Measurements from ENCODE around the gene MUSTN1.

The MUSTN1 gene
- total RNA-seq, result 0 to 0.04 reads per million in 2 donors

- DNase-seq, result no peak
These were observed at the start of gene MUSTN1 for GRCh38 chr3:52834871-52835501. MUSTN1 (minus strand) TSS chr3:52835019; CDS start chr3:52834948, 71 bp downstream.

- DNase-seq, result no peak
These were observed 47.6 kb upstream of the MUSTN1 start for GRCh38 chr3:52882377-52882776.

GRCh38 chr3:52881871-52882270 lies 47.1 kb upstream of the MUSTN1 start:
- no peak for DNase-seq

GRCh38 chr3:52880474-52880873 lies 45.7 kb upstream of the MUSTN1 start:
- DNase-seq, result no peak

GRCh38 chr3:52880047-52880446 lies 45.2 kb upstream of the MUSTN1 start:
- no peak for DNase-seq

GRCh38 chr3:52879581-52879980 lies 44.8 kb upstream of the MUSTN1 start:
- DNase-seq, result no peak

- DNase-seq, result no peak
These were observed 44.3 kb upstream of the MUSTN1 start for GRCh38 chr3:52879090-52879489.

- no peak for DNase-seq
These were observed 42.3 kb upstream of the MUSTN1 start for GRCh38 chr3:52877085-52877484.

GRCh38 chr3:52874864-52875587 lies 40.2 kb upstream of the MUSTN1 start:
- DNase-seq, result no peak

GRCh38 chr3:52874160-52874701 lies 39.4 kb upstream of the MUSTN1 start:
- no peak for DNase-seq

- no peak for DNase-seq
These were observed 38.8 kb upstream of the MUSTN1 start for GRCh38 chr3:52873433-52874159.

- DNase-seq, result no peak
These were observed 37.4 kb upstream of the MUSTN1 start for GRCh38 chr3:52872245-52872644.

- no peak for DNase-seq
These were observed 36.9 kb upstream of the MUSTN1 start for GRCh38 chr3:52871761-52872160.

GRCh38 chr3:52870471-52870870 lies 35.7 kb upstream of the MUSTN1 start:
- no peak for DNase-seq

- DNase-seq, result no peak
These were observed 31.6 kb upstream of the MUSTN1 start for GRCh38 chr3:52866427-52866826.

- no peak for DNase-seq
These were observed 31.2 kb upstream of the MUSTN1 start for GRCh38 chr3:52865994-52866393.

- DNase-seq, result no peak
These were observed 25.6 kb upstream of the MUSTN1 start for GRCh38 chr3:52860424-52860768.

GRCh38 chr3:52859686-52860423 lies 25.0 kb upstream of the MUSTN1 start:
- no peak for DNase-seq

- no peak for DNase-seq
These were observed 23.0 kb upstream of the MUSTN1 start for GRCh38 chr3:52857864-52858263.

GRCh38 chr3:52857133-52857532 lies 22.3 kb upstream of the MUSTN1 start:
- no peak for DNase-seq

- no peak for DNase-seq
These were observed 21.8 kb upstream of the MUSTN1 start for GRCh38 chr3:52856666-52857065.

- no peak for DNase-seq
These were observed 19.2 kb upstream of the MUSTN1 start for GRCh38 chr3:52854013-52854412.

- DNase-seq, result no peak
These were observed 17.6 kb upstream of the MUSTN1 start for GRCh38 chr3:52852419-52852818.
